ENCODE results near the gene AKIRIN1.

The AKIRIN1 gene

GRCh38 chr1:38991638-38992411 lies 749 bp downstream of the AKIRIN1 start:
- TF ChIP-seq ARNTL (CRISPR knock-in tag; IDR thresholded peaks at IDR 0.05; ENCODE audit: borderline replicate concordance, low read depth), result no peak
- TF ChIP-seq BACH2 (CRISPR knock-in tag; IDR thresholded peaks at IDR 0.05; ENCODE audit: borderline replicate concordance), result no peak
- TF ChIP-seq GLIS3 (CRISPR knock-in tag; IDR thresholded peaks at IDR 0.05), result no peak
- TF ChIP-seq ZC3H10 (CRISPR knock-in tag; IDR thresholded peaks at IDR 0.05), result no peak
- peak; percentile 58 for ATAC-seq

- ATAC-seq, result no peak
- no peak for TF ChIP-seq POU6F1 (CRISPR knock-in tag; IDR thresholded peaks at IDR 0.05; ENCODE audit: borderline replicate concordance, low read depth)
- no peak for TF ChIP-seq RARB (CRISPR knock-in tag; IDR thresholded peaks at IDR 0.05)
- TF ChIP-seq ZC3H10 (CRISPR knock-in tag; IDR thresholded peaks at IDR 0.05), result no peak
- no peak for TF ChIP-seq ZFP30 (CRISPR knock-in tag; IDR thresholded peaks at IDR 0.05)
- no peak for TF ChIP-seq ZNF8 (CRISPR knock-in tag; IDR thresholded peaks at IDR 0.05)
- TF ChIP-seq ARNTL (CRISPR knock-in tag; IDR thresholded peaks at IDR 0.05; ENCODE audit: borderline replicate concordance, low read depth), result no peak
Observed at GRCh38 chr1:38992412-38993111, 1.5 kb downstream of the AKIRIN1 start.

GRCh38 chr1:38994196-38994595 lies 3.1 kb downstream of the AKIRIN1 start:
- no peak for ATAC-seq
- no peak for TF ChIP-seq CREB5 (CRISPR knock-in tag; IDR thresholded peaks at IDR 0.05; ENCODE audit: low read depth)
- no peak for TF ChIP-seq ISL1 (CRISPR knock-in tag; IDR thresholded peaks at IDR 0.05)
- TF ChIP-seq SNAI2 (CRISPR knock-in tag; IDR thresholded peaks at IDR 0.05), result no peak
- no peak for TF ChIP-seq BACH2 (CRISPR knock-in tag; IDR thresholded peaks at IDR 0.05; ENCODE audit: borderline replicate concordance)
- TF ChIP-seq PATZ1 (CRISPR knock-in tag; IDR thresholded peaks at IDR 0.05; ENCODE audit: borderline replicate concordance), result no peak
- no peak for TF ChIP-seq RARB (CRISPR knock-in tag; IDR thresholded peaks at IDR 0.05)
- no peak for TF ChIP-seq ZNF8 (CRISPR knock-in tag; IDR thresholded peaks at IDR 0.05)
- TF ChIP-seq PPARA (CRISPR knock-in tag; IDR thresholded peaks at IDR 0.05; ENCODE audit: borderline replicate concordance), result no peak
- TF ChIP-seq ZC3H10 (CRISPR knock-in tag; IDR thresholded peaks at IDR 0.05), result no peak
- no peak for TF ChIP-seq CSDC2 (CRISPR knock-in tag; IDR thresholded peaks at IDR 0.05)
- TF ChIP-seq ZNF565 (CRISPR knock-in tag; conservative IDR thresholded peaks at IDR 0.05; ENCODE audit: low read depth), result no peak
- no peak for TF ChIP-seq GLIS3 (CRISPR knock-in tag; IDR thresholded peaks at IDR 0.05)
- no peak for TF ChIP-seq ESRRG (CRISPR knock-in tag; IDR thresholded peaks at IDR 0.05)
- TF ChIP-seq OSR1 (CRISPR knock-in tag; IDR thresholded peaks at IDR 0.05), result no peak

GRCh38 chr1:38997034-38997900 lies 6.2 kb downstream of the AKIRIN1 start:
- no peak for ATAC-seq
- no peak for TF ChIP-seq POU6F1 (CRISPR knock-in tag; IDR thresholded peaks at IDR 0.05; ENCODE audit: borderline replicate concordance, low read depth)
- TF ChIP-seq PPARA (CRISPR knock-in tag; IDR thresholded peaks at IDR 0.05; ENCODE audit: borderline replicate concordance), result no peak
- TF ChIP-seq PATZ1 (CRISPR knock-in tag; IDR thresholded peaks at IDR 0.05; ENCODE audit: borderline replicate concordance), result no peak
- no peak for TF ChIP-seq CSRNP3 (CRISPR knock-in tag; IDR thresholded peaks at IDR 0.05)
- TF ChIP-seq ZFP3 (CRISPR knock-in tag; IDR thresholded peaks at IDR 0.05), result no peak
- no peak for TF ChIP-seq ZNF565 (CRISPR knock-in tag; conservative IDR thresholded peaks at IDR 0.05; ENCODE audit: low read depth)
- TF ChIP-seq ZC3H10 (CRISPR knock-in tag; IDR thresholded peaks at IDR 0.05), result no peak
- TF ChIP-seq SNAI2 (CRISPR knock-in tag; IDR thresholded peaks at IDR 0.05), result no peak
- no peak for TF ChIP-seq ZNF70 (CRISPR knock-in tag; IDR thresholded peaks at IDR 0.05)
- no peak for TF ChIP-seq BACH2 (CRISPR knock-in tag; IDR thresholded peaks at IDR 0.05; ENCODE audit: borderline replicate concordance)
- TF ChIP-seq TCF4 (CRISPR knock-in tag; IDR thresholded peaks at IDR 0.05; ENCODE audit: borderline replicate concordance), result no peak
- TF ChIP-seq GLIS3 (CRISPR knock-in tag; IDR thresholded peaks at IDR 0.05), result no peak

Data from SK-N-SH treated with all-trans-retinoic acid at 6 μM for 48 hours (cell line).